ENCODE measurements around the gene PDSS2.

GRCh38 chr6:107207251-107207873, 252.0 kb downstream of the PDSS2 start:
- TF ChIP-seq CTCF (IDR thresholded peaks at IDR 0.05) (no peak), POLR2A (IDR thresholded peaks at IDR 0.05) (no peak), POLR2AphosphoS5 (IDR thresholded peaks at IDR 0.05; ENCODE audit: insufficient read depth in 1 of 2, low read depth in 1 of 2) (no peak)
